HepG2 (cell line): ENCODE results near the gene AHSP. TPM values are rescaled to one million over a fixed set of nuclear protein-coding genes. Genes with fewer than 3 reads are reported as not detected.

ENCODE experiments used
- ATAC-seq: fragments of 200-7000 bp; cut with Tn5 transposase; 3 replicates; pipeline ENCODE4 v1.9.1; 2020; ENCODE audit warnings: mild to moderate bottlenecking, moderate library complexity
- BruUV-seq: library from RNA; stranded (reverse); fragments of 400-500 nt; replicated peaks from 2 replicates; lab custom pipeline; 2021; lab: Mats Ljungman, UMichigan
- CTCF ChIA-PET: fragments of 300-600 bp; formaldehyde crosslinking; extraction: SDS; loops from one replicate; lab custom pipeline; 2021; ENCODE audit warnings: low total read pairs, inconsistent platforms, low intra/inter-chr PET ratio; lab: Yijun Ruan, JAX
- POLR2A ChIA-PET: fragments of 350-600 bp; sonication (Branson Sonifier 250); formaldehyde crosslinking; loops from one replicate; lab custom pipeline; 2020; ENCODE audit warnings: antibody characterized with exemption, inconsistent platforms; lab: Yijun Ruan, JAX
- DNase-seq: peaks from one replicate; pipeline ENCODE4 v3.0.0-alpha.2; 2015; ENCODE audit warnings: low spot score
- FAIRE-seq: peaks from 3 replicates; lab custom pipeline; 2011; peaks lifted over from hg19 to GRCh38; lab: Jason Lieb, UNC
- H2AFZ ChIP-seq: one replicate; pipeline ENCODE4 v1.6.1; 2011; ENCODE audit warnings: low read length, inconsistent platforms
- H3K27ac ChIP-seq: fragments of 300-600 bp; 3 replicates; pipeline ENCODE4 v1.8.0; 2011; ENCODE audit warnings: mixed run types, mild to moderate bottlenecking, mixed read lengths, low read length, inconsistent platforms; ENCODE audit not compliant: insufficient read depth; ENCODE audit errors: extremely low read length
- H3K27me3 ChIP-seq, 2 experiments: fragments of 200-600 bp in 1 of 2; 2 replicates in 1 of 2; 3 replicates in 1 of 2; pipeline versions ENCODE4 v1.6.0 to v1.8.0; 2011; ENCODE audit warnings: low read length in 2 of 2, mild to moderate bottlenecking in 2 of 2, moderate library complexity in 2 of 2, inconsistent platforms in 1 of 2; ENCODE audit not compliant: insufficient read depth in 2 of 2, control insufficient read depth in 1 of 2
- H3K36me3 ChIP-seq, 2 experiments: fragments of 200-600 bp in 1 of 2; replicated peaks in 1 of 2; 2 replicates in 1 of 2; 3 replicates in 1 of 2; pipeline versions ENCODE4 v1.5.1 to v1.8.0; 2011; ENCODE audit warnings: low read length in 2 of 2, inconsistent platforms in 1 of 2; ENCODE audit not compliant: insufficient read depth in 2 of 2, control insufficient read depth in 1 of 2
- H3K4me1 ChIP-seq: 2 replicates; pipeline ENCODE4 v1.5.1; 2012; ENCODE audit warnings: low read length, inconsistent platforms; ENCODE audit not compliant: insufficient read depth
- H3K4me2 ChIP-seq: 2 replicates; pipeline ENCODE4 v1.6.0; 2011; ENCODE audit warnings: low read depth, low read length, inconsistent platforms
- H3K4me3 ChIP-seq, 3 experiments: fragments of 200-600 bp in 1 of 3; sonication (generic), shearing (Covaris generic) in 1 of 3; replicated peaks in 1 of 3; 2 replicates each; pipeline ENCODE4 v1.5.1; 2011 to 2016; ENCODE audit warnings: low read length in 3 of 3, inconsistent platforms in 2 of 3, low read depth in 2 of 3, mild to moderate bottlenecking in 2 of 3, control low read depth in 1 of 3, mixed read lengths in 1 of 3; ENCODE audit not compliant: insufficient read depth in 1 of 3
- H3K79me2 ChIP-seq: one replicate; pipeline ENCODE4 v1.6.1; 2011; ENCODE audit warnings: low read length, inconsistent platforms; ENCODE audit not compliant: insufficient read depth
- H3K9ac ChIP-seq: 2 replicates; pipeline ENCODE4 v1.6.0; 2011; ENCODE audit warnings: mild to moderate bottlenecking, low read depth, low read length, inconsistent platforms; ENCODE audit not compliant: insufficient read depth
- H3K9me3 ChIP-seq: 2 replicates; pipeline ENCODE4 v1.5.1; 2012; ENCODE audit warnings: mild to moderate bottlenecking, low read length
- H4K20me1 ChIP-seq: 2 replicates; pipeline ENCODE4 v1.6.0; 2011; ENCODE audit warnings: inconsistent platforms, mild to moderate bottlenecking, low read length, moderate library complexity; ENCODE audit not compliant: insufficient read depth
- AGO2 ChIP-seq: fragments of 200-400 bp; formaldehyde crosslinking; optimal IDR thresholded peaks from 2 replicates; pipeline ENCODE3; 2017; ENCODE audit warnings: mild to moderate bottlenecking, low read depth, low read length, moderate library complexity
- BRD4 ChIP-seq: sonication (generic); formaldehyde crosslinking; IDR thresholded peaks from 2 replicates; pipeline ENCODE4 v1.4.0; 2020; ENCODE audit warnings: missing genetic modification reagents
- KDM2A ChIP-seq: sonication (generic); formaldehyde crosslinking; IDR thresholded peaks from 2 replicates; pipeline ENCODE4 v1.4.0; 2020; ENCODE audit warnings: low read depth, missing genetic modification reagents, borderline replicate concordance
- RORA ChIP-seq: sonication (generic); formaldehyde crosslinking; IDR thresholded peaks from 2 replicates; pipeline ENCODE4 v1.5.0; 2020; ENCODE audit warnings: mild to moderate bottlenecking, missing genetic modification reagents, moderate library complexity
- ZNF724P ChIP-seq: sonication (generic); formaldehyde crosslinking; IDR thresholded peaks from 2 replicates; pipeline ENCODE4 v1.8.0; 2022; ENCODE audit warnings: missing genetic modification reagents, borderline replicate concordance
- ZNF878 ChIP-seq: sonication (generic); formaldehyde crosslinking; IDR thresholded peaks from 2 replicates; pipeline ENCODE4 v1.8.1; 2023; ENCODE audit warnings: mild to moderate bottlenecking, missing genetic modification reagents, moderate library complexity
- WGBS: methylation state at CpG from one replicate; pipeline ENCODE4 v1.1.6; 2017; ENCODE audit warnings: low lambda C conversion rate; 5-methylcytosine and 5-hydroxymethylcytosine counted together
- in situ Hi-C: cut with HindIII; loops from 2 replicates; pipeline ENCODE4 v1.10.0; 2017; ENCODE audit warnings: low pct_unique_long_range_greater_than_20kb; ENCODE audit not compliant: extremely low pct_ligation_motif_present
- intact Hi-C: fragments of 100-400 bp; cut with micrococcal nuclease; formaldehyde crosslinking; loops from one replicate; pipeline ENCODE4 v1.10.0; 2022; ENCODE audit not compliant: unreplicated experiment
- polyA plus RNA-seq, 8 experiments: library from polyadenylated mRNA; depleted of rRNA in 3 of 8; stranded (reverse) in 7 of 8; unstranded in 1 of 8; fragments of >200 nt; fragmentation: Illumina TruSeq in 4 of 8; extraction: Trizol in 4 of 8; gene quantifications; 2 replicates each; pipeline versions ENCODE4 v1.2.1 to v1.2.3, GENCODE V29; 2011 to 2016; ENCODE audit warnings: low read depth in 4 of 8, missing spikeins in 1 of 8, mixed read lengths in 1 of 8; ENCODE audit not compliant: insufficient read depth in 1 of 8
- total RNA-seq, 5 experiments: library from RNA; depleted of rRNA; stranded (reverse); fragments of >200 nt; fragmentation: Illumina TruSeq; extraction: Trizol; gene quantifications; 2 replicates each; pipeline ENCODE4 v1.2.3, GENCODE V29; 2016; ENCODE audit warnings: low read depth in 1 of 5
- TF ChIP-seq, protein P1 (sequence below): sonication (generic); formaldehyde crosslinking; IDR thresholded peaks from 2 replicates; pipeline ENCODE4 v1.4.0; 2020; ENCODE audit warnings: missing genetic modification reagents

AHSP gene
- total and polyA plus RNA-seq, 2 of the 13 experiments (the other 11 are each of a cell fraction or from before 2014, with no cell fraction given), result not detected

GRCh38 chr16:31493506-31494125 lies 34.1 kb upstream of the AHSP start:
- DNase-seq, result no peak
- no peaks in the 10 kb centered on the region for H3K27me3 ChIP-seq
- no peaks in the 10 kb centered on the region for H3K79me2 ChIP-seq
- TF ChIP-seq BRD4 (CRISPR knock-in tag), result 0 out of 2 replicates have a peak, but pooled peaks have one; percentile 33
- TF ChIP-seq KDM2A (CRISPR knock-in tag), result no peak
- TF ChIP-seq ZNF878 (CRISPR knock-in tag), result no peak
- TF ChIP-seq, protein P1, sequence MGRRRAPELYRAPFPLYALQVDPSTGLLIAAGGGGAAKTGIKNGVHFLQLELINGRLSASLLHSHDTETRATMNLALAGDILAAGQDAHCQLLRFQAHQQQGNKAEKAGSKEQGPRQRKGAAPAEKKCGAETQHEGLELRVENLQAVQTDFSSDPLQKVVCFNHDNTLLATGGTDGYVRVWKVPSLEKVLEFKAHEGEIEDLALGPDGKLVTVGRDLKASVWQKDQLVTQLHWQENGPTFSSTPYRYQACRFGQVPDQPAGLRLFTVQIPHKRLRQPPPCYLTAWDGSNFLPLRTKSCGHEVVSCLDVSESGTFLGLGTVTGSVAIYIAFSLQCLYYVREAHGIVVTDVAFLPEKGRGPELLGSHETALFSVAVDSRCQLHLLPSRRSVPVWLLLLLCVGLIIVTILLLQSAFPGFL (CRISPR knock-in tag), result no peak
- TF ChIP-seq AGO2, result peak; percentile 38
- no peak for TF ChIP-seq RORA (CRISPR knock-in tag)
- no peak for TF ChIP-seq ZNF724P (CRISPR knock-in tag)
- no peak overlapping the region for H3K9ac ChIP-seq
- no peaks in the 10 kb centered on the region for H3K9me3 ChIP-seq
- CTCF ChIA-PET, result no interaction called here
- intact Hi-C loops, result no loop called here
- no peak overlapping the region for H3K4me3 ChIP-seq
- 95% methylated on average over 18 of the region's 18 CpGs for WGBS
- ATAC-seq, result no peak
- no peak for FAIRE-seq
- in situ Hi-C loops, result no loop called here
- BruUV-seq, result no TSS peak
- no peaks in the 10 kb centered on the region for H4K20me1 ChIP-seq
- no peak overlapping the region for H3K27ac ChIP-seq
- no peaks in the 10 kb centered on the region for H3K4me1 ChIP-seq
- POLR2A ChIA-PET, result interaction anchor here (2.4 kb wide), 1 partner anchor 14 kb away, joined by 11 read pairs; the partner anchor contains the start of gene RUSF1
- H3K36me3 ChIP-seq, result peaks cover 35 to 80% of the 10 kb centered on the region in 2 experiments
- H3K4me2 ChIP-seq, result no peak overlapping the region
- H2AFZ ChIP-seq, result no peak overlapping the region
